Measurements from ENCODE around the gene DMRT3.

The DMRT3 gene

DNA sequence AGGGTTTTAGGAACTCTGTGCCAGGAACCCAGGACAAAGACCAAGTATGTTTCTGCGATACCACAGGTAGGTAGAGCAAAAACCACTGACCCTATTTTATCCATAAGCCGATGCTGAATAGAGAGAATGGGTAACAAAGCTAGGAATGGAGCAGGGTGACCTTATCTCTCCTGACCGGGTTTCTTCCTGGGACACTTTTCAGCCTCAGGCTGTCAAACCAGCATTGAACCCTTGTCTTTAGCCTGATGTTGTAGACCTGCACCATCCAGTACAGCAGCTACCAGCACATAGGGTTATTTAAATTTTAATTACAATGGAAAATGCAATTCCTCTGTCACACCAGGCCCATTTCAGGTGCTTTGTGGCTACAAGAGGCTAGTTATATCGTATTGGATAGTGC is 43.1 kb upstream of the DMRT3 start:
- TF ChIP-seq, protein P1, sequence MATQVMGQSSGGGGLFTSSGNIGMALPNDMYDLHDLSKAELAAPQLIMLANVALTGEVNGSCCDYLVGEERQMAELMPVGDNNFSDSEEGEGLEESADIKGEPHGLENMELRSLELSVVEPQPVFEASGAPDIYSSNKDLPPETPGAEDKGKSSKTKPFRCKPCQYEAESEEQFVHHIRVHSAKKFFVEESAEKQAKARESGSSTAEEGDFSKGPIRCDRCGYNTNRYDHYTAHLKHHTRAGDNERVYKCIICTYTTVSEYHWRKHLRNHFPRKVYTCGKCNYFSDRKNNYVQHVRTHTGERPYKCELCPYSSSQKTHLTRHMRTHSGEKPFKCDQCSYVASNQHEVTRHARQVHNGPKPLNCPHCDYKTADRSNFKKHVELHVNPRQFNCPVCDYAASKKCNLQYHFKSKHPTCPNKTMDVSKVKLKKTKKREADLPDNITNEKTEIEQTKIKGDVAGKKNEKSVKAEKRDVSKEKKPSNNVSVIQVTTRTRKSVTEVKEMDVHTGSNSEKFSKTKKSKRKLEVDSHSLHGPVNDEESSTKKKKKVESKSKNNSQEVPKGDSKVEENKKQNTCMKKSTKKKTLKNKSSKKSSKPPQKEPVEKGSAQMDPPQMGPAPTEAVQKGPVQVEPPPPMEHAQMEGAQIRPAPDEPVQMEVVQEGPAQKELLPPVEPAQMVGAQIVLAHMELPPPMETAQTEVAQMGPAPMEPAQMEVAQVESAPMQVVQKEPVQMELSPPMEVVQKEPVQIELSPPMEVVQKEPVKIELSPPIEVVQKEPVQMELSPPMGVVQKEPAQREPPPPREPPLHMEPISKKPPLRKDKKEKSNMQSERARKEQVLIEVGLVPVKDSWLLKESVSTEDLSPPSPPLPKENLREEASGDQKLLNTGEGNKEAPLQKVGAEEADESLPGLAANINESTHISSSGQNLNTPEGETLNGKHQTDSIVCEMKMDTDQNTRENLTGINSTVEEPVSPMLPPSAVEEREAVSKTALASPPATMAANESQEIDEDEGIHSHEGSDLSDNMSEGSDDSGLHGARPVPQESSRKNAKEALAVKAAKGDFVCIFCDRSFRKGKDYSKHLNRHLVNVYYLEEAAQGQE (IDR thresholded peaks at IDR 0.05; ENCODE audit: insufficient read depth in 1 of 2, low read depth in 2 of 2, low read length in 2 of 2), result no peak
- TF ChIP-seq POLR2AphosphoS5 (IDR thresholded peaks at IDR 0.05; ENCODE audit: low read depth, low read length) (no peak), TAF1 (IDR thresholded peaks at IDR 0.05; ENCODE audit: borderline replicate concordance, insufficient read depth, low read length) (no peak), FOXP2 (optimal IDR thresholded peaks at IDR 0.05; ENCODE audit: borderline replicate concordance, extremely low read depth, extremely low read length, insufficient read depth) (no peak), SIN3A (IDR thresholded peaks at IDR 0.05; ENCODE audit: borderline replicate concordance, insufficient read depth, low read length) (no peak)

DNA sequence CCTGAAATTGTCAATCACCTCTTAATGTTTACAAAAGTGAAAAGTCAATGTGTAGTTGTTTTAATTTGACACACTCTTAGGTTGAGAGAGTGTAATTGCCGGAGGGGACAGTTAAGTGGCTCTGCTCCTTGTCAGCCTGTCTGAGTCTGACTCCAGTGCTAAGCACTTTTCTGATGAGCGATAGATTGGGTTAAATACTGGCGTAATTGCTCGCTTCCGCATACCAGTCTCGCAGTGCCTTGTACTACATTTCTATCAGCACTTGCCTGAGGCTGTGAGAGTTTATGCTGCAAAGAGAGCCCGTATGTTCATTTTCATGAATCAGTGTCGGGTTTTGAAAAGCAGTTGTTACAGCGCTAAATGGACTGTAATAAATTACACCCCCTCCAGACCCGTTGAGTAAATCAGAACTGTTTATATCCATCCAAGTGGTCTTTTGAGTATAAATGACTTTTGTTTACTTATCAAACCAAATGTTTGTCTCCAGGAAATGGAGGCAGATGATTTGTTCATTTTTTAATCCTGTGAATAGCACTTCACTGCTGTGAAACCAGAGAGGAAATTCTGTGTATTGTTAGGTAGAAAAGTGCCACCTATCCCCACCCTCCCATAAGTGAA is 41.0 kb upstream of the DMRT3 start:
- TF ChIP-seq FOXP2 (optimal IDR thresholded peaks at IDR 0.05; ENCODE audit: borderline replicate concordance, extremely low read depth, extremely low read length, insufficient read depth) (no peak), TAF1 (IDR thresholded peaks at IDR 0.05; ENCODE audit: borderline replicate concordance, insufficient read depth, low read length) (no peak), POLR2AphosphoS5 (IDR thresholded peaks at IDR 0.05; ENCODE audit: low read depth, low read length) (no peak), SIN3A (IDR thresholded peaks at IDR 0.05; ENCODE audit: borderline replicate concordance, insufficient read depth, low read length) (no peak)
- TF ChIP-seq, protein P1 (IDR thresholded peaks at IDR 0.05; ENCODE audit: insufficient read depth in 1 of 2, low read depth in 2 of 2, low read length in 2 of 2), result no peak

DNA sequence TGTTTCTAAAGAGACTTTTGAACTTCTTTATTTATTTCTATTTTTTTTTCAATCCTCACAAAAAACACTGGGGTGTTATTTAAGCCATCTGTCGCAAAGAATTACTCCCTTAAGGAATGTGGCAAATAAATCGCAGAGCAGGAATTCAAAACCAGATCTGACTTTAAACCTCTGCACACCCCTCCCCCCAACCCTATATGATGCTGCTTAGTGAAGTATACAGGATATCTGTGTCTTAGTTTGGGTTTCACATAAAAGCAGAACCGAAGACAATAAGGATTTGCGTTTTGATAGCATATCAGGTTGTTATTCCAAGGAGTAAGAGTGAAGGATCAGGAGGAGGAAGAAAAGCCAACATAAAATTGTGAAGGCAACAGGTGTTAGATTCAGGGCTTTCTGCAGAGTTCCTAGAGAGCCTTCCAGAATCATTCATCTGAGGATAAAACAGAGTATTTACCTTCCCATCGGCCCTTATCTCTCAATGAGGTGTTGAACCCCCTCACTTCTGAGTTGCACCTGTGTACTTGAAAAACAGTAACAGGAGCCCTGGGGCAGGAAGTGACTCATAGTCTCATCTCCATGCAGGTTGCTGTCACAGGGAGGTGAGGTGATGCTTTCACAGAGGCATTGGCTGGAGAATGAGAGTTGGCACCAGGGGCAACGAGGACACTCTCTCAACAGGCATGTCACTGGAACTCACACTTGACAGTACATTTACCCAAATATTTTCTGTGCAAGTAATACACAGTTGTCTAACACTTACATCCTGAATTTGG is 33.5 kb upstream of the DMRT3 start:
- TF ChIP-seq SIN3A (IDR thresholded peaks at IDR 0.05; ENCODE audit: borderline replicate concordance, insufficient read depth, low read length), result no peak
- no peak for TF ChIP-seq TAF1 (IDR thresholded peaks at IDR 0.05; ENCODE audit: borderline replicate concordance, insufficient read depth, low read length)
- no peak for TF ChIP-seq FOXP2 (optimal IDR thresholded peaks at IDR 0.05; ENCODE audit: borderline replicate concordance, extremely low read depth, extremely low read length, insufficient read depth)
- TF ChIP-seq POLR2AphosphoS5 (IDR thresholded peaks at IDR 0.05; ENCODE audit: low read depth, low read length), result no peak
- TF ChIP-seq, protein P1 (IDR thresholded peaks at IDR 0.05; ENCODE audit: insufficient read depth in 1 of 2, low read depth in 2 of 2, low read length in 2 of 2), result no peak

DNA sequence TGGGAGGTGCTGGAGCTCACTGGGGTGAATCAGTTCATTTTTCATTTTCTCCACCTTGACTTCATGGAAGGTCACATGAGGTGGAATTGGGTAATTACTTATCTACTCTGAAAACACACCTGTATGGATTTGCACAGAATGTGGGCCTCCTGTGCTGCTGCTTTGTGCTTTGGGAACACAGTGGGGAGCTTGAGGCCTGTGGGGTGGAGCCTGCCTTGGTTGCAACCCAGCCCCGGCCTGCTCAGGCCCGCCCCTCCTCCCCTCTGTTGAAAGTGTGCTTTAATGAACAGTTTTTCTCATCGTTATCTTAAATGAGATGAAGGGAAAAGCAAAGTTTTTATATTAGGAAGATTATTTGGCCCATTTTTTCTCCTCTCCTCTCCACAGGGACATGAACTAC is 28.5 kb upstream of the DMRT3 start:
- TF ChIP-seq SIN3A (IDR thresholded peaks at IDR 0.05; ENCODE audit: borderline replicate concordance, insufficient read depth, low read length), result no peak
- no peak for TF ChIP-seq TAF1 (IDR thresholded peaks at IDR 0.05; ENCODE audit: borderline replicate concordance, insufficient read depth, low read length)
- TF ChIP-seq, protein P1 (IDR thresholded peaks at IDR 0.05; ENCODE audit: insufficient read depth in 1 of 2, low read depth in 2 of 2, low read length in 2 of 2), result no peak
- no peak for TF ChIP-seq POLR2AphosphoS5 (IDR thresholded peaks at IDR 0.05; ENCODE audit: low read depth, low read length)
- TF ChIP-seq FOXP2 (optimal IDR thresholded peaks at IDR 0.05; ENCODE audit: borderline replicate concordance, extremely low read depth, extremely low read length, insufficient read depth), result no peak
